Measurements from ENCODE around the gene IL12RB1.

- no peak for TF ChIP-seq POLR2AphosphoS5 (IDR thresholded peaks at IDR 0.05; ENCODE audit: insufficient read depth, low read depth, low read length)
- TF ChIP-seq CTCF (IDR thresholded peaks at IDR 0.05; ENCODE audit: extremely low read depth in 1 of 2, insufficient read depth in 1 of 2, low read depth in 1 of 2, low read length in 2 of 2): peak; percentile 87 to 96
- TF ChIP-seq FOS (IDR thresholded peaks at IDR 0.05; ENCODE audit: borderline replicate concordance, insufficient read depth, low read length): no peak
- TF ChIP-seq EZH2 (IDR thresholded peaks at IDR 0.05; ENCODE audit: borderline replicate concordance, low read depth, low read length, severe bottlenecking): no peak
- no peak for TF ChIP-seq POLR2A (IDR thresholded peaks at IDR 0.05; ENCODE audit: low read depth, low read length)
Measured at GRCh38 chr19:18112989-18113478, 26.3 kb upstream of the IL12RB1 start.

Data from endothelial cell of umbilical vein (primary cell).